Right lung (tissue), 5 donors: ENCODE results near the gene PDCD11. TPM values are rescaled to one million over a fixed set of nuclear protein-coding genes. Genes with fewer than 3 reads are reported as not detected.
"Not testable (repeated sequence)": the region's sequence is repeated elsewhere in the genome, so short reads cannot be mapped to it uniquely, and the experiment has no call there.

Experiments
- DNase-seq, 2 donors: peaks; one replicate each; pipeline ENCODE4 v3.0.0-alpha.2; 2013
- polyA plus RNA-seq, 5 donors: library from polyadenylated mRNA; unstranded; fragments of 120-200 nt; gene quantifications; one replicate each; pipeline versions ENCODE4 v1.2.1 to v1.2.3, GENCODE V29; 2013; ENCODE audit warnings: inconsistent platforms in 1 of 5, low replicate concordance in 1 of 5; ENCODE audit not compliant: insufficient read length in 5 of 5, insufficient read depth in 1 of 5

Gene PDCD11
- polyA plus RNA-seq, 5 donors = 33.3 to 42.9 (median 36.2) TPM

- DNase-seq = no peak
Observed at GRCh38 chr10:103472005-103472404, 75.6 kb downstream of the PDCD11 start.

GRCh38 chr10:103473261-103473671 lies 76.8 kb downstream of the PDCD11 start:
- DNase-seq = no peak

DNA sequence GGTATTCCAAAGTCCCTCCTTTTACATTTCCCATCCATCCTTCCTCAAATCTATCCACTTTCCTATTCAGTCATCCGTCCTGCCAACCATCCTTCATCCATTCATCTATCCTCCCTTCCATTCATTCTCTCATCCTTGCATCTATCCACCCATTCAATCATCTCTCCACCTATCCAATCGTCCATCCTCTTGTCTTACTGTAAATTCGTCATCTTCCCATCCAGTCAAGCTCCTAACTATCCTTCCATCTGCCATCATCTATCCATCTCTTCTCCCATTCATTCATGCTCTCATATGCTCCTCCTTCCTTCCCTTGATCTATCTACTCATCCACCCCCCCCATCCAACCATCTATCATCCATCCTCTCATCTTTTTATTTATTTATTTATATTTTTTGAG lies 77.7 kb downstream of the PDCD11 start:
- DNase-seq = no peak

- no peak for DNase-seq
Observed at GRCh38 chr10:103475437-103475836, 79.0 kb downstream of the PDCD11 start.

DNA sequence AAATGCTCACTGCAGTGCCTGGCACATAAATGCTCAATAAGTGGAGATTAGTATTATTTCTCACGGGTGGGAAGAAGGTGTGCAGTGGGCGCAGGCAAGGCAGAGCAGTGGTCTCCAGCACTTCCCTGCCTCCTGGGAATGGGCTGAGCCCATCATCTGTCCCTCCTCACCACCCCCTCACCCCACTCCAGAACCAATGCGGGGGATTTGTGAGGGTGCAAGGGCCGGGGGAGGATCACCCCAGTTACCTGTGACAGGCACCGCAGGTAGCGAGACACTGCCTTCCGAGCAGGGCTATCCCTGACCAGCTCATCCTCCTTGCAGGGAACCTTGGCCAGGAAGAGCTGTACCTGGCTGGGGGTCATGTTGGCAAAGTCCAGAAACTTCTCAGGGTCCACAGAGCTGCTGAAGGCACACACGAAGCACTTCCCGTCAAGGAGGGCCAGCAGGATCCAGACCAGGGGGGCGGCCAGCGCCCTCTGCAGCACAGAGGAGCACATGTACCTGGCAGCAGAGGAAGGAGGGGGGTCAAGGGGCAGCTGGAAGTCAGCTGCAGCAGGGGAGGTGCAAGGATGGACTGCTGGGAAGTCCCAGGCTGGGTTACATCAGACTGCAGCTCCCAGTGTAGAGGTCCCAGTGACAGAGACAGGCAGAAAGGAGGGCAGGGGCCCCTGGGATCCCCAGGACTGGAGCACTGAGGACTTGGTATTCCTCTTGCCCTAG lies 79.8 kb downstream of the PDCD11 start:
- no peak for DNase-seq

DNA sequence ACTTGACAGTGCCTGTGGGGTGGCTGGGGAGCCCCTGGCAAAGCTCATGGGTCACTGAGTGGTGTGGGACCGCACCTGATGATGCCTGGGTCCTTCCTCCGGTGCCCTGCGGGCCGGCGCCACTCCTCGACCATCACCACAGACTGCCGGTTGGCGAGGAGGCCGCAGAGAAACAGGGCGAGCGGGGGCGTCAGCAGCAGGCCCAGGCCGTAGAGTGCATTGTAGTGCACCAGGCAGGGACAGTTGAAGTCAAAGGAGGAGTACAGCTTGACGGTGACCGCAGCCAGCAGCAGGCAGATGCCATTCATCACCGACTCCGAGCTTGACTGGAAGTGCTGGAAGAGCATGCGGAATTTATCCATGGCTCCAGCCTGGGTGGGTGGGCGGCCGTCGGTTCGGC lies 82.2 kb downstream of the PDCD11 start:
- no peak for DNase-seq

DNA sequence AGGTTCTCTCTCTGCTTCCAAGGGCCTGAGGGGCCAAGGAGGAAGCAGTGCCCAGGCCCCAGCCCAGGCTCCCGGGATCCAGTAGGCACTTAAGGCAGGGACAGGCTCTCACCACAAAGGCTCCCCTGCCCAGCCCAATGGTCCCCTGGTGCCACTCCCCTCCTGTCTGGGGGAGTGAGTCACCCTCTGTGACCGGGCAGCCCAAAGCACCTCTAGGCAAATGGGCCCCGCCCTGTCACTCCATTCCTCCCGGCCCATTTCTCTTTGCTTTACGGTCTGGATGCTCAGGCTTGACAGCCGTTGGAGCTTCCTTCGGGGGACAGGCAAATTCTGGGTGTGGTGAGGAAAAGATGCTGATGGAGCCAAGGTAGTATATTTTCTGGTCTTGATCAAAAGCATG lies 82.7 kb downstream of the PDCD11 start, which contains the start of gene CALHM3:
Gene CALHM3 (minus strand): TSS at position 106 of the 400 bp plus-strand sequence. CDS start 208 bp downstream, outside the sequence.
- no peak for DNase-seq

DNA sequence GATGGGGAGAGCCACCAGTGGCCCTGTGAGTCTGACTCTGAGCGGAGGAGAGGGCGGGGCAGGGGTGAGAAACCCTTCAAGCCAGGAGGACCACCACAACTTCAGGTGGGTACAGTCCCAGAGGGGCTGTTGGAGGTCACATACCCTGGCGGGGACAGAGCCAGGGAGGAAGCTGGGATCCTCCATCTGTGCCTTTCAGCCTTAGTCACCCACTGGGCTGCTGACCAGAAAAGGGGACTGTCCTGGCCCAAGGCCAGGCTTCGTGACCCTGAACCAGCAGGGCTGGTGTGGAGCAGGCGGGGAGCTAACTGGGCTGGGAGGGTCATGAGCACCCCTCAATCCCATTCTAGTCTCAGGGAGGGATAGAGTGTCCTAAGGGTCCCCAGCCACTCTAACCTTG lies 84.1 kb downstream of the PDCD11 start:
- DNase-seq = no peak

DNA sequence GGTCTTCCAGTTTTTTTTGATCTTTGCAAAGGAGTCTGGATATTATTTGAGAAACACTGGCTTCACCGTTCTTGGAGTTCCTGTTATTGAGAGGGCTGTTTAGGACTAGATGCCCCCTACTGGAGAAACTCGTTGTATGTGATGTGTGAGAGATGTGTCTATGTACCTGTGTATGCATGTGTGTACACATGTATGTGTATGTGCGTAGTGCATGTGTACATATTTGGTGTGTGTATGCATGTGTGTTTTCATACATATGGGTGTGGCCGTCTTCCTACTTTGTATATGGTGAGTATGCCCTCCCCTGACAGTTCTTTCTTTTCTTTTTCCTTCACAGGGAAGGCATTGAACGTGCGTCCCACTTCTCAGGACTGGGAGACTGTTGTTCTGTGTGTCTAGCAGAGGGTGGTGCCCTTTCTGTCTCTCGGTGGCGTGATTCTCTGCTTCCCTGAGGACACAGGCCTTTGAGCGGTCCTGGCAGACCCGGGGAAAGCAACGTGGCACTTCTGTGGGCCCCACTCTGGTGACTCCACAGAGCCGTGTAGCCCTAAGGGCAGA lies 85.6 kb downstream of the PDCD11 start:
- DNase-seq = no peak

DNA sequence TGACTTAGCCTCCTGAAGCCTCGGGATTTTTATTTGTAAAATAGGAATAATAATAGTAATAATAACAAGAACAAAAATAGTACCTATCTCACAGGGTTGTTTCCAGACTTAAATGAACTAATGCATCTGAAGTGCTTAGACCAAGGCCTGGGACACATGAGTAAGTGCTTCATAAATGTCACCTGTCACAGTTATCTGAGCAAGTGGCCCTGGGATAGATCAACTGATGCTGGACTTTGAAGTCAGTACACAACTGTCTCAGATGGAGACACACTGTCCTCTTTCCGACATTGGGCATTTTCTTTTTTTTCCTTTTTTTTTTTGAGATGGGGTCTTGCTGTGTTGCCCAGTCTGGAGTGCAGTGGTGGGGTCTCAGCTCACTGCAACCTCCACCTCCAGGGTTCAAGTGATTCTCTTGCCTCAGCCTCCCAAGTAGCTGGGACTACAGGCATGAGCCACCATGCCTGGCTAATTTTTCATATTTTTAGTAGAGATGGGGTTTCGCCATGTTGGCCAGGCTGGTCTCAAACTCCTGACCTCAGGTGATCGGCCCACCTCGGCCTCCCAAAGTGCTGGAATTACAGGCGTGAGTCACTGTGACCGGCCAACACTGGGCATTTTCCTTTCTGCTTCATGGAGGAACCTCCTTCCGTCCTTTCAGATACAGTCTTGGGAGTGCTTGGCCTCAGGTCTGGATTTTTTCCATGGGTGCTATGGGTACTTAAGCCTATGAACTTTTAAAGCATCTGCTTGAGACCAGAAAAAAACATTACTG lies 90.4 kb downstream of the PDCD11 start:
- not testable (repeated sequence) for DNase-seq

DNA sequence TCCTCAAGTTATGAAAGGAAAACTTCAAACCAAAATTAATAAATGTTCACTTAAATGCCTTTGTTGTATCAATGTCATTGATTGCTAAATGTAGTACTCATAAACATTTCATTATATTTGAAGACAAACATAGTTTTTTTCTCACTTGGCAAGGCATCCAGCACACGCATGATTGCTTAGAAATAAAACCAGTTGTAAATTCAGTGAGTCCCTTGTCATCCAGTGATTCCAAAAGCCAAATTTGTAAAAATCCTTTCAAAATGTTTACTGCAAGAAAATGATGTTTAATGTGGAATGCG lies 90.9 kb downstream of the PDCD11 start:
- DNase-seq = no peak

DNA sequence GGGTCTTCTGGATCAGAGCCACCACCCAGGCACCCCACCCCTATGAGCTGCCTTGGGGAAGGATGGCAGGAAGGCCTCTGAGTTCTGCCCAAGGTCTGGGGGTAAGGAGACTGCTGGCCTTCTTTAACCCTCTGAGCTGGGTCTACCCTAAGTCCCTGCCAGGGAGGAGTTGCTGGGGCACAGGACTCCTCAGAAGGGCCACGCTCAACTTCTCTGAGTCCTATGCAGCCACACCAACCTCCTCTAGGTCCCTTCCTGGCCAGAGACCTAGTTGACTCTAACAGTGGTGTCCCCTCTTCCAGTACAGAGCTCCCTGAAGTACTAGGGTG lies 94.5 kb downstream of the PDCD11 start:
- DNase-seq = no peak

- no peak for DNase-seq
Observed at GRCh38 chr10:103491729-103492364, 95.4 kb downstream of the PDCD11 start.

DNA sequence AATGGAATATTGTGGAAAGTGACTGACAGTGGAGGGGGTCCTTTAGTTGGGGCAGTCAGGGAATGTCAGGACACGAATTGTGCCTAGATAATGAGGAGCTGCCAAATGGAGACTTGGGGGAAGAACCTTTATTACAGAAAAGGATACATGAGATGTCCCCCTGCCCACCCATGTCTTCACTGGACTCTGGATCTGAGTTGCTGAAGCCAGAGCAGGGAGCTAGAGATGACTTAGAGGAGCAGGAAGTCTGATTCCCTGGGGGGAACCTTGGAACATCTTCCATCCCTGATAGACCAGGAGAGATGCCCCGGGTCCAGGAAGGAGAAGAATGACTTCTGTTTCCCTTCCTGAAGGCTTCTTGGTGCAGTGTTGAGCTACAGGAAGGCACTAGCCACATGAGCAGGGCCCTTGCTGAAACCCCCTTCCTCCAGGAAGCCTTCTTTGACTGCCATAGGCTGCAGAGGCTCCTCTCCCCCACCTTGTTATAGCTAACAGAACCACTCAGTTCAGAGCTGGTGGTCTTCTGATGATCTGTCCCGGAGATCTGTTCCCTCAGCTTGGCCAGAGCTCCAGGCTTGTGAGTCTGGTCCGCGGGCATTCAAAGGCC lies 96.3 kb downstream of the PDCD11 start:
- DNase-seq = no peak

DNA sequence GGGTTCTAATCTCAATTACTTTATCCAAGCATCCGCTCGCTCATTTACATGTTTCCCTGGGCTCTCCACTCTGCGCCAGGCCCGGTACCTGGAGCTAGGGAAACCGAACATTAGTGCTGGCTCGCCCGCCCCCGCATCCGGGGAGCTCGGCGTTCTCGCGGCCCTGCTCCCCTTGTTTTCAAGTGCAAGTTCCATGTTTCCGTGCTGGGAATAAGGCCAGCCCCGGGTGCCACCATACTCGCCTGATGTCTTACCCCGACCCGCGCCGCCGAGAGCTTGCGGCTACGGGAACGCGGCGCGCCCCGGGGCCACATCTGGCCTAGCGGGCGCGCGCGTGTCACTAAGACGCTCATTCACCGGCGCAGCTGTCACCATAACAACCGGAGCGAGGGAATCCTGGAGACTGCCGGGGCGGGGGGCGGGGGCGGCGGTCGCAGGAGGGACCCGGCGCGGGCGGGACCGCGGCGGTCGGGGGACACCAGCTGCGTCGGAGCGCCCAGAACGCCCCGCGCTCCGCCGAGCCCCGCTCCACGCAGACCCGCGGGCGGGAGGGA lies 97.0 kb downstream of the PDCD11 start, which contains the start of gene NEURL1:
Gene NEURL1 (plus strand): TSS at position 344 of the 554 bp plus-strand sequence. CDS start 683 bp downstream, outside the sequence.
- no peak for DNase-seq

- DNase-seq = no peak
Observed at GRCh38 chr10:103493916-103494877, 97.8 kb downstream of the PDCD11 start.

DNA sequence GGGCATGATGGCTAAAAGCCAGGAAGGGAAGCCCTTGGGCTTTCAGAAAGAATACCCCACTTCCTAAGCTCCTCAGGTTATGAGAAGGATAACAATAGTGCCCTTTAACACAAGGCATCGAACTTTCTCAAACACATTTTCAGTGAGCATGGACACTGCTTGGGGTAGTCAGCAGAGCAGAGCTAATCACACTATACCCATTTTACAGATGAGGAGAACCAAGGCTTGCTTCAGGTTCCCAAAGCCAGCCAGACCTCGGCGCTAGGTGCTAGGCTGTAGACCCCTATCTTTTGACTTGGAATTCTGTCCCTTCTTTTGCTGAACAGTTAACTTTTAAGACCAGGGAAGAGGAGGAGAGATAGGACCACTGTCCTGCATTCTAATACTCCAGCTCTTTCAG lies 98.9 kb downstream of the PDCD11 start:
- no peak for DNase-seq
